ENCODE measurements around the gene RRH. TPM values are rescaled to one million over a fixed set of nuclear protein-coding genes. Genes with fewer than 3 reads are reported as not detected.

The RRH gene
- total and polyA plus RNA-seq, 2 of the 13 experiments (the other 11 are each of a cell fraction or from before 2014, with no cell fraction given), result 0.07 to 0.17 TPM

DNA sequence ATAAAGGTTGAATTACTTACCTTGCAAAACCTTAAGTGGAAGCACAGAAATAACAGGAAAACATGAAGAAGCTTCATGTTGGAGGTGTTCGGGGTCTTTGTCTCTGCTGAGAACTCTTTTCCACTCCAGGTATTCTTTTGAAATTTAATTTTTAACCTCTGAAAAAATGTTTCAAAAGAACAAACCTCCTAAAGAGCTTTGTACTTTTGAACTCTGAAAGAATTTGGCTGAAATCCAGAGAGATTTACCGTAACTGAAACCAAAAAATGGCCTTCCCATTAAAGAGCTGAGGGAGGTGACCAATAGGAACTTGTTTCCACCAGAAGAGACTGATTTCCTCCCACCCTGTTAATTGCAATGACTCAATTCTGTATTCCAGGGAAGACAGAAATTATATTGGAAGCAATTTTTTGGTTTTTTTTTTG is 25.9 kb upstream of the RRH start, which contains the start of gene CFI (continued):
- TF ChIP-seq, protein P1, sequence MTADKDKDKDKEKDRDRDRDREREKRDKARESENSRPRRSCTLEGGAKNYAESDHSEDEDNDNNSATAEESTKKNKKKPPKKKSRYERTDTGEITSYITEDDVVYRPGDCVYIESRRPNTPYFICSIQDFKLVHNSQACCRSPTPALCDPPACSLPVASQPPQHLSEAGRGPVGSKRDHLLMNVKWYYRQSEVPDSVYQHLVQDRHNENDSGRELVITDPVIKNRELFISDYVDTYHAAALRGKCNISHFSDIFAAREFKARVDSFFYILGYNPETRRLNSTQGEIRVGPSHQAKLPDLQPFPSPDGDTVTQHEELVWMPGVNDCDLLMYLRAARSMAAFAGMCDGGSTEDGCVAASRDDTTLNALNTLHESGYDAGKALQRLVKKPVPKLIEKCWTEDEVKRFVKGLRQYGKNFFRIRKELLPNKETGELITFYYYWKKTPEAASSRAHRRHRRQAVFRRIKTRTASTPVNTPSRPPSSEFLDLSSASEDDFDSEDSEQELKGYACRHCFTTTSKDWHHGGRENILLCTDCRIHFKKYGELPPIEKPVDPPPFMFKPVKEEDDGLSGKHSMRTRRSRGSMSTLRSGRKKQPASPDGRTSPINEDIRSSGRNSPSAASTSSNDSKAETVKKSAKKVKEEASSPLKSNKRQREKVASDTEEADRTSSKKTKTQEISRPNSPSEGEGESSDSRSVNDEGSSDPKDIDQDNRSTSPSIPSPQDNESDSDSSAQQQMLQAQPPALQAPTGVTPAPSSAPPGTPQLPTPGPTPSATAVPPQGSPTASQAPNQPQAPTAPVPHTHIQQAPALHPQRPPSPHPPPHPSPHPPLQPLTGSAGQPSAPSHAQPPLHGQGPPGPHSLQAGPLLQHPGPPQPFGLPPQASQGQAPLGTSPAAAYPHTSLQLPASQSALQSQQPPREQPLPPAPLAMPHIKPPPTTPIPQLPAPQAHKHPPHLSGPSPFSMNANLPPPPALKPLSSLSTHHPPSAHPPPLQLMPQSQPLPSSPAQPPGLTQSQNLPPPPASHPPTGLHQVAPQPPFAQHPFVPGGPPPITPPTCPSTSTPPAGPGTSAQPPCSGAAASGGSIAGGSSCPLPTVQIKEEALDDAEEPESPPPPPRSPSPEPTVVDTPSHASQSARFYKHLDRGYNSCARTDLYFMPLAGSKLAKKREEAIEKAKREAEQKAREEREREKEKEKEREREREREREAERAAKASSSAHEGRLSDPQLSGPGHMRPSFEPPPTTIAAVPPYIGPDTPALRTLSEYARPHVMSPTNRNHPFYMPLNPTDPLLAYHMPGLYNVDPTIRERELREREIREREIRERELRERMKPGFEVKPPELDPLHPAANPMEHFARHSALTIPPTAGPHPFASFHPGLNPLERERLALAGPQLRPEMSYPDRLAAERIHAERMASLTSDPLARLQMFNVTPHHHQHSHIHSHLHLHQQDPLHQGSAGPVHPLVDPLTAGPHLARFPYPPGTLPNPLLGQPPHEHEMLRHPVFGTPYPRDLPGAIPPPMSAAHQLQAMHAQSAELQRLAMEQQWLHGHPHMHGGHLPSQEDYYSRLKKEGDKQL (CRISPR knock-in tag; IDR thresholded peaks at IDR 0.05; ENCODE audit: low read depth), result no peak
- TF ChIP-seq POLR2G (IDR thresholded peaks at IDR 0.05; ENCODE audit: low read depth, low read length) (peak; percentile 51; the same call in 1 of the 2 replicates), NFYC (CRISPR knock-in tag; IDR thresholded peaks at IDR 0.05) (peak; percentile 57), HDAC2 (CRISPR knock-in tag; IDR thresholded peaks at IDR 0.05) (0 out of 2 replicates have a peak, but pooled peaks have one; percentile 16), SMARCE1 (IDR thresholded peaks at IDR 0.05; ENCODE audit: borderline replicate concordance) (no peak), NFATC3 (CRISPR knock-in tag; IDR thresholded peaks at IDR 0.05) (no peak), TAF1 (CRISPR knock-in tag; IDR thresholded peaks at IDR 0.05) (peak; percentile 18; the same call in 1 of the 2 replicates), CREM (IDR thresholded peaks at IDR 0.05) (0 out of 2 replicates have a peak, but pooled peaks have one; percentile 24), CREM (CRISPR knock-in tag; IDR thresholded peaks at IDR 0.05) (no peak), MXI1 (IDR thresholded peaks at IDR 0.05; ENCODE audit: borderline replicate concordance, low read depth, low read length) (no peak), SIX1 (CRISPR knock-in tag; IDR thresholded peaks at IDR 0.05; ENCODE audit: borderline replicate concordance) (0 out of 2 replicates have a peak, but pooled peaks have one; percentile 28), RARA (CRISPR knock-in tag; IDR thresholded peaks at IDR 0.05) (peak; percentile 57; the same call in 1 of the 2 replicates), POLR2A (IDR thresholded peaks at IDR 0.05; ENCODE audit: insufficient read depth in 1 of 2, low read depth in 2 of 2, low read length in 2 of 2) (peak in 1 of 2 experiments; percentile 38; a peak in 1 of 4 replicates), SMAD1 (CRISPR knock-in tag; IDR thresholded peaks at IDR 0.05; ENCODE audit: borderline replicate concordance, low read depth) (no peak), FOXM1 (CRISPR knock-in tag; IDR thresholded peaks at IDR 0.05) (no peak), POLR2AphosphoS5 (IDR thresholded peaks at IDR 0.05; ENCODE audit: low read depth, low read length) (peak; percentile 72), BCL6 (CRISPR knock-in tag; IDR thresholded peaks at IDR 0.05) (peak; percentile 79), SMAD3 (CRISPR knock-in tag; IDR thresholded peaks at IDR 0.05) (no peak), GZF1 (CRISPR knock-in tag; IDR thresholded peaks at IDR 0.05) (peak; percentile 81; the same call in 1 of the 2 replicates)
- TF ChIP-seq, protein P2, sequence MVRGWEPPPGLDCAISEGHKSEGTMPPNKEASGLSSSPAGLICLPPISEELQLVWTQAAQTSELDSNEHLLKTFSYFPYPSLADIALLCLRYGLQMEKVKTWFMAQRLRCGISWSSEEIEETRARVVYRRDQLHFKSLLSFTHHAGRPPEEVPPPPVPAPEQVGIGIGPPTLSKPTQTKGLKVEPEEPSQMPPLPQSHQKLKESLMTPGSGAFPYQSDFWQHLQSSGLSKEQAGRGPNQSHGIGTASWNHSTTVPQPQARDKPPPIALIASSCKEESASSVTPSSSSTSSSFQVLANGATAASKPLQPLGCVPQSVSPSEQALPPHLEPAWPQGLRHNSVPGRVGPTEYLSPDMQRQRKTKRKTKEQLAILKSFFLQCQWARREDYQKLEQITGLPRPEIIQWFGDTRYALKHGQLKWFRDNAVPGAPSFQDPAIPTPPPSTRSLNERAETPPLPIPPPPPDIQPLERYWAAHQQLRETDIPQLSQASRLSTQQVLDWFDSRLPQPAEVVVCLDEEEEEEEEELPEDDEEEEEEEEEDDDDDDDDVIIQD (CRISPR knock-in tag; IDR thresholded peaks at IDR 0.05; ENCODE audit: low read depth), result peak; percentile 79; the same call in 1 of the 2 replicates
- TF ChIP-seq, protein P3, sequence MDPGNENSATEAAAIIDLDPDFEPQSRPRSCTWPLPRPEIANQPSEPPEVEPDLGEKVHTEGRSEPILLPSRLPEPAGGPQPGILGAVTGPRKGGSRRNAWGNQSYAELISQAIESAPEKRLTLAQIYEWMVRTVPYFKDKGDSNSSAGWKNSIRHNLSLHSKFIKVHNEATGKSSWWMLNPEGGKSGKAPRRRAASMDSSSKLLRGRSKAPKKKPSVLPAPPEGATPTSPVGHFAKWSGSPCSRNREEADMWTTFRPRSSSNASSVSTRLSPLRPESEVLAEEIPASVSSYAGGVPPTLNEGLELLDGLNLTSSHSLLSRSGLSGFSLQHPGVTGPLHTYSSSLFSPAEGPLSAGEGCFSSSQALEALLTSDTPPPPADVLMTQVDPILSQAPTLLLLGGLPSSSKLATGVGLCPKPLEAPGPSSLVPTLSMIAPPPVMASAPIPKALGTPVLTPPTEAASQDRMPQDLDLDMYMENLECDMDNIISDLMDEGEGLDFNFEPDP (CRISPR knock-in tag; conservative IDR thresholded peaks at IDR 0.05), result no peak
- TF ChIP-seq, protein P4, sequence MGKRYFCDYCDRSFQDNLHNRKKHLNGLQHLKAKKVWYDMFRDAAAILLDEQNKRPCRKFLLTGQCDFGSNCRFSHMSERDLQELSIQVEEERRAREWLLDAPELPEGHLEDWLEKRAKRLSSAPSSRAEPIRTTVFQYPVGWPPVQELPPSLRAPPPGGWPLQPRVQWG (CRISPR knock-in tag; IDR thresholded peaks at IDR 0.05; ENCODE audit: borderline replicate concordance, low read depth), result no peak
- TF ChIP-seq, protein P5, sequence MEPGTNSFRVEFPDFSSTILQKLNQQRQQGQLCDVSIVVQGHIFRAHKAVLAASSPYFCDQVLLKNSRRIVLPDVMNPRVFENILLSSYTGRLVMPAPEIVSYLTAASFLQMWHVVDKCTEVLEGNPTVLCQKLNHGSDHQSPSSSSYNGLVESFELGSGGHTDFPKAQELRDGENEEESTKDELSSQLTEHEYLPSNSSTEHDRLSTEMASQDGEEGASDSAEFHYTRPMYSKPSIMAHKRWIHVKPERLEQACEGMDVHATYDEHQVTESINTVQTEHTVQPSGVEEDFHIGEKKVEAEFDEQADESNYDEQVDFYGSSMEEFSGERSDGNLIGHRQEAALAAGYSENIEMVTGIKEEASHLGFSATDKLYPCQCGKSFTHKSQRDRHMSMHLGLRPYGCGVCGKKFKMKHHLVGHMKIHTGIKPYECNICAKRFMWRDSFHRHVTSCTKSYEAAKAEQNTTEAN (CRISPR knock-in tag; conservative IDR thresholded peaks at IDR 0.05), result no peak
